ENCODE results near the gene AUTS2.

Gene AUTS2

GRCh38 chr7:69631131-69631530, 32.9 kb downstream of the AUTS2 start:
- no peak overlapping the region for H3K4me3 ChIP-seq (ENCODE audit: low read length)
- no peak for DNase-seq (ENCODE audit: low read depth)
- TF ChIP-seq, protein P1, sequence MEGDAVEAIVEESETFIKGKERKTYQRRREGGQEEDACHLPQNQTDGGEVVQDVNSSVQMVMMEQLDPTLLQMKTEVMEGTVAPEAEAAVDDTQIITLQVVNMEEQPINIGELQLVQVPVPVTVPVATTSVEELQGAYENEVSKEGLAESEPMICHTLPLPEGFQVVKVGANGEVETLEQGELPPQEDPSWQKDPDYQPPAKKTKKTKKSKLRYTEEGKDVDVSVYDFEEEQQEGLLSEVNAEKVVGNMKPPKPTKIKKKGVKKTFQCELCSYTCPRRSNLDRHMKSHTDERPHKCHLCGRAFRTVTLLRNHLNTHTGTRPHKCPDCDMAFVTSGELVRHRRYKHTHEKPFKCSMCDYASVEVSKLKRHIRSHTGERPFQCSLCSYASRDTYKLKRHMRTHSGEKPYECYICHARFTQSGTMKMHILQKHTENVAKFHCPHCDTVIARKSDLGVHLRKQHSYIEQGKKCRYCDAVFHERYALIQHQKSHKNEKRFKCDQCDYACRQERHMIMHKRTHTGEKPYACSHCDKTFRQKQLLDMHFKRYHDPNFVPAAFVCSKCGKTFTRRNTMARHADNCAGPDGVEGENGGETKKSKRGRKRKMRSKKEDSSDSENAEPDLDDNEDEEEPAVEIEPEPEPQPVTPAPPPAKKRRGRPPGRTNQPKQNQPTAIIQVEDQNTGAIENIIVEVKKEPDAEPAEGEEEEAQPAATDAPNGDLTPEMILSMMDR (conservative IDR thresholded peaks at IDR 0.05; ENCODE audit: low read depth, low read length) = no peak

DNA sequence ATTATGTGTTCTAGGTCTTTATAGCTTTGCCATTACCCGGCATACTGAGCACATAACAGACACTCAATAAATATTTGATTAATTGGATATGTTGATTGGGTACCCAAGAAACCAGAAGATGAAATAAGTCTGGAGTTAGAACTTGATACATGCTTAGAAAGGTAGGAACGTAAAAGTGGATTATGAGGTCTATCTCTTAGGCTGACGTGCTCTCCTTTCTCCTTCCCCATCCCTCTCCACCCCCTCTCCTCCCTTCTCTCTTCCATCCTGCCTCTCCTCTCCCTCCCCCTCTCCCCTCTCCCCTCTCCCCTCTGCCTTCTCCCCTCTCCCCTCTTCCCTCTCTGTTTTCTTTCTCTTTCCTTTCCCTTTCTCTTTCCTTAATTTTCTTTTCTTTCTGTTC, 34.0 kb downstream of the AUTS2 start:
- no peak for DNase-seq (ENCODE audit: low read depth)
- TF ChIP-seq, protein P1 (conservative IDR thresholded peaks at IDR 0.05; ENCODE audit: low read depth, low read length) = no peak
- H3K4me3 ChIP-seq (ENCODE audit: low read length) = no peak overlapping the region

DNA sequence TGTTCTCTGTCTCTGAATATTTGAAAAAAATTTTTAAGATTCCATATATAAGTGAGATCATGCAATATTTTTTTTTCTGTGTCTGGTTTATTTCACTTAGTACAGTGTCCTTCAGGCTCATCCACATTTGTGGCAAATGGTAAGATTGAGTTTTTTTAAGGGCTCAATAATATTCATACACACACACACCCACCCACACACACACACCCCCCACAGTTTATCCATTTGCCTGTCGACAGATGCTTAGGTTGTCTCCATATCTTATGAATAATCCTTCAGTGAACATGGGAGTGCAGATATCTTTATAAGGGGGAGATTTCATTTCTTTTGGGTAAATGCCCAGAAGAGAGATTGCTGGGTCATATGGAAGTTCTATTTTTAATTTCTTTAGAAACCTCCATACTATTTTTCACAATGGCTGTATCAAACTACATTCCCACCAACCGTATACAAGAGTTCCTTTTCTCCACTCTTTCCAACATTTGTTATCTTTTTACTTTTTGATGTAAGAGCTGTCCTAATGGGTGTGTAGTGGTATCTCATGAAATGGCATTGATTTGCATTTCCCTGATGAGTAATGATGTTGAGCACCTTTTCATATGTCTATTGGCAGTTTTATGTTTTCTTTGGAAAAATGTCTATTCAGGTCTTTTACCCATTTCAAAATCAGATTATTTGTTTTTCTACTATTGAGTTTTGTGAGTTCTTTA, 35.0 kb downstream of the AUTS2 start:
- TF ChIP-seq, protein P1 (conservative IDR thresholded peaks at IDR 0.05; ENCODE audit: low read depth, low read length) = no peak
- no peak overlapping the region for H3K4me3 ChIP-seq (ENCODE audit: low read length)
- DNase-seq (ENCODE audit: low read depth) = peak; percentile 54

GRCh38 chr7:69635555-69636185, 37.4 kb downstream of the AUTS2 start:
- H3K4me3 ChIP-seq (ENCODE audit: low read length) = no peak overlapping the region
- TF ChIP-seq, protein P1 (conservative IDR thresholded peaks at IDR 0.05; ENCODE audit: low read depth, low read length) = no peak
- DNase-seq (ENCODE audit: low read depth) = no peak

- TF ChIP-seq, protein P1 (conservative IDR thresholded peaks at IDR 0.05; ENCODE audit: low read depth, low read length) = no peak
- no peak for DNase-seq (ENCODE audit: low read depth)
- no peak overlapping the region for H3K4me3 ChIP-seq (ENCODE audit: low read length)
Observed at GRCh38 chr7:69638674-69639073, 40.4 kb downstream of the AUTS2 start.

DNA sequence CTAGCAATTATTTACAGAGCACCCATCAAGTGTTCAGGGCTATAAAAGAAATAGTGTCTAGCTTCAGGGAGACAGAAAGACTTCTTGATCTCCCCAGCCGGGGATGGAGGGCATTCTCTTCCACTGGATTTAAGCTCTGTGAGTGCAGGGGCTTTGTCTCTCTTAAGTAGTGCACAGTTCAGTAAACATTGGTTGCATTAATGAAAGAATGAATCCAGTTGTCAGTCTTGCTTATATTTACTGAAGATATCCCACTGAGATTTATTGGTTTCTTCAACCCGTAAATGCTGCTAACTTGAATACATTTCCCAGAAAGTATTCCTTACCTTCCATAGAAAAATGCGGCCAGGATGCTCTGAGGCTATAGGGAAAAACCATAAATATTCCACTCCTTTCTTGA, 41.9 kb downstream of the AUTS2 start:
- TF ChIP-seq, protein P1 (conservative IDR thresholded peaks at IDR 0.05; ENCODE audit: low read depth, low read length) = no peak
- no peak for DNase-seq (ENCODE audit: low read depth)
- no peak overlapping the region for H3K4me3 ChIP-seq (ENCODE audit: low read length)
